LNCaP clone FGC (cell line): ENCODE results near the gene DGKD.

Source experiments
- DNase-seq: peaks from one replicate; pipeline ENCODE4 v3.0.0-alpha.2; 2011; ENCODE audit warnings: low read depth
- H3K4me3 ChIP-seq: 2 replicates; pipeline ENCODE4 v1.5.1; 2011; ENCODE audit warnings: mild to moderate bottlenecking, low read depth, low read length, control low read depth
- TF ChIP-seq, protein P1 (sequence below): IDR thresholded peaks from 2 replicates; pipeline ENCODE4 v1.5.1; 2012; ENCODE audit warnings: mild to moderate bottlenecking; ENCODE audit not compliant: control insufficient read depth, insufficient read depth; ENCODE audit errors: extremely low read depth

Gene DGKD

DNA sequence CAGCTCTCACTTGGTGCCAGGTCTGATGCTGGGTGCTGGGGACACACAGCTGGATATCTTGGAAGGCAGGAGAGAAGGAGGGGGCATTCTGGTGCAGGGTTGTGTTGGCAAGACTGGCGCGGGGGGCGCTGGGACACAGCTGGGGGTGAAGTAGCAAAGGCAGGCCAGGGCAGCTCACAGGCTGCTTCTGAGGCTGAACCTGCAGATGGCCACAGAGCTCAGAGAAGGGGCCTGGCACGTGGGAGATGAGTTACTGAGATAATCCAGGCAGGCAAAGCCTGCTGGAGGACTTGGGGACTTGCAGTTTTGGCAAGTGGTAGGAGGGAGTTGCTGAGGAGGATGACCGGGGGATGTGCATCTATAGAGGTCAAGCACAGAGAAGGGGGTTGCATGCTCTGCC lies 16.2 kb upstream of the DGKD start:
- DNase-seq = no peak
- TF ChIP-seq, protein P1, sequence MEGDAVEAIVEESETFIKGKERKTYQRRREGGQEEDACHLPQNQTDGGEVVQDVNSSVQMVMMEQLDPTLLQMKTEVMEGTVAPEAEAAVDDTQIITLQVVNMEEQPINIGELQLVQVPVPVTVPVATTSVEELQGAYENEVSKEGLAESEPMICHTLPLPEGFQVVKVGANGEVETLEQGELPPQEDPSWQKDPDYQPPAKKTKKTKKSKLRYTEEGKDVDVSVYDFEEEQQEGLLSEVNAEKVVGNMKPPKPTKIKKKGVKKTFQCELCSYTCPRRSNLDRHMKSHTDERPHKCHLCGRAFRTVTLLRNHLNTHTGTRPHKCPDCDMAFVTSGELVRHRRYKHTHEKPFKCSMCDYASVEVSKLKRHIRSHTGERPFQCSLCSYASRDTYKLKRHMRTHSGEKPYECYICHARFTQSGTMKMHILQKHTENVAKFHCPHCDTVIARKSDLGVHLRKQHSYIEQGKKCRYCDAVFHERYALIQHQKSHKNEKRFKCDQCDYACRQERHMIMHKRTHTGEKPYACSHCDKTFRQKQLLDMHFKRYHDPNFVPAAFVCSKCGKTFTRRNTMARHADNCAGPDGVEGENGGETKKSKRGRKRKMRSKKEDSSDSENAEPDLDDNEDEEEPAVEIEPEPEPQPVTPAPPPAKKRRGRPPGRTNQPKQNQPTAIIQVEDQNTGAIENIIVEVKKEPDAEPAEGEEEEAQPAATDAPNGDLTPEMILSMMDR = no peak
- H3K4me3 ChIP-seq = no peak overlapping the region

DNA sequence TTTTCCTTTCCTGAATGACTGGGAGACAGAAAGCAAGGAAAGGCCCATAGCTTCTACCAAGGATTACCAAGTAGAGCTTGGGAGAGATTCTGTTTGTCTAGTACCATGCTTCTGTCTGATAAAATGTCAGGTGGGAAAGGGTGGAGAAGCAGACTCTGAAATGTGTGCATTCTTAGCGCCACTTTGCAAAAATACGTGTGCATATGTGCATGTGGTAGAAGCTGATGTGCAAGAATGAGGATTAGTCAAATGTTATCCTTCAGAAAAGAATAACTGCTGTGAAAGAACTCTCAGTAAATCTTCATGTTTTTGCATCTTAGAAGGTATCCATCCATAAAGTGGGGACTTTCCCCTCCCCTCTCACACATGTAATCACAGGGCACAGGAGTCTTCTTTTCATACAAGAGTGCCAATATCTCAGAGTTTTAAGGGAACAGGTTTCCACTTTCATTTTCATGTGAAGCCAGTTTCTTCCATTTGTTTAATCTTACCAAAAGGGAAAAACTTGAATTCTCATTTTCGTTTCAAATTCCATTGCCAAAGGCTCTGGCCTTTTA lies 15.4 kb upstream of the DGKD start:
- TF ChIP-seq, protein P1 = no peak
- DNase-seq = no peak
- no peak overlapping the region for H3K4me3 ChIP-seq

DNA sequence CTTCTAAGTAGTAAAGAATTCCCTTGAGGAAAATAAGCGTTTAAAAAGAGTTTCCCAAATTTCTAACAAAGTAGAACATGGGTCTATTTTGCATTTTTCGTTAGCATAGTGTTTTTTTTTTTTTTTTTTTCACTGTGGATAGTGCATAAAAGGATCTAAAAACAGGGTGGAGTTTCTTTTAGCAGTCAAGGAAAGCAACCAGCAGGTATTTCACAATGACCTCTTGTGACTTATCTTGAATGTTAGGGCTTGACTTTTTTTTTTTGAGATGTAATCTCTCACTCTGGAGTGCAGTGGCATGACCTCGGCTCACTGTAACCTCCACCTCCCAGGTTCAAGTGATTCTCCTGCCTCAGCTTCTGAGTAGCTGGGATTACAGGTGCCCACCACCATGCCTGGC lies 14.9 kb upstream of the DGKD start:
- TF ChIP-seq, protein P1 = no peak
- no peak for DNase-seq
- no peak overlapping the region for H3K4me3 ChIP-seq

DNA sequence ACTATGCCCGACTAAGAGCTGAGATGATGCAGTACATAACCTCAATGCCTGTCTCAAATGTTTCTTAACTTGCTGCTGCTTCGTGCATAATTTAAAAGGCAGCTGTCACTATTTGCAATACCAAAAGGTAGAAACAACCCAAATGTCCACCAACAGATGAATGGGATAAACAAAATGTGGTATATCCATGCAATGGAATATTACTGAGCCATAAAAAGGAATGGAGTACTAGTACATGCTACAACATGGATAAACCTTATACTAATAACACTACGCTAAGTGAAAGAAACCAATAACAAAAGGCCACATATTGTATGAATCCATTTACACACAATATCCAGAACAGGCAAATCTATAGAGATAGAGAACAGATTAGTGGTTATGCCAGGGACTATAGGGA lies 13.0 kb upstream of the DGKD start:
- TF ChIP-seq, protein P1 = no peak
- H3K4me3 ChIP-seq = no peak overlapping the region
- no peak for DNase-seq

DNA sequence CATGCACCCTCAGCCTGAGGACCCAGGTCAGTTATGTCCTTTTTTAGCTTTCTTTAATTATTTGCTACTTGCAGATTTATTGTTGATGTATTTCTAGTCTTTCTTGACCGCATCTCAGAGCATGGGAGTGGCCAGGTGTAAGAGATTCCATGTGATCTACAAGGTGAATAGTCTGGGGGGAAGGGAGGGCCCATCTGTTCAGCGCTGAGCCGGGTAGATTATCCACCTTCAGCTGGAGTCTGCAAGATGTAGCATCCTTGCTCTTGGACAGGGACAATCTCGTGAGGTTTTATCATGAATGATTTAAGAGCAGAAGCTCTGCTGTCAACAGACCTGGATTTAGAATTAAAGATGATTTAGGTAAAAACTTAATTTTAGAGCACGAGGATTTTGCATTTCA lies 12.0 kb upstream of the DGKD start:
- DNase-seq = no peak
- H3K4me3 ChIP-seq = no peak overlapping the region
- TF ChIP-seq, protein P1 = no peak

DNA sequence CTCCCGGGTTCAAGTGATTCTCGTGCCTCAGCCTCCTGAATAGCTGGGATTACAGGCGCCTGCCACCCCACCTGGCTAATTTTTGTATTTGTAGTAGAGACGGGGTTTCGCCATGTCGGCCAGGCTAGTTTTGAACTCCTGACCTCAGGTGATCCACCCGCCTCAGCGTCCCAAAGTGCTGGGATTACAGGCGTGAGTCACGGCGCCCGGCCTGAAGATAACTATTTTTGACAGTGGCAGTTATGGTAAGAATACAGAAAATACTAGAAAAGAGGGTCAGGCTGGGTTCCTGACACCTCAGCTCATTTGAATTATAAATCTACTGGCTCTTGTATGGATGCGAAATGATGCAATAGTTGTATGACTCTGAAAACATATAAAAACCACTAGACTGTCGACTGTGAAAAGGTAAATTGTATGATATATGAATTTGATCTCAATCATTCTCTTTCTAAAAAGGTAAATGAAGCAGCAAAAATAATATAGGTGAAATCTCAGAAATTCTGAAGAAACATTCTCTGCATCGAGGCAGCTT lies 11.1 kb upstream of the DGKD start:
- H3K4me3 ChIP-seq = no peak overlapping the region
- no peak for DNase-seq
- TF ChIP-seq, protein P1 = no peak

DNA sequence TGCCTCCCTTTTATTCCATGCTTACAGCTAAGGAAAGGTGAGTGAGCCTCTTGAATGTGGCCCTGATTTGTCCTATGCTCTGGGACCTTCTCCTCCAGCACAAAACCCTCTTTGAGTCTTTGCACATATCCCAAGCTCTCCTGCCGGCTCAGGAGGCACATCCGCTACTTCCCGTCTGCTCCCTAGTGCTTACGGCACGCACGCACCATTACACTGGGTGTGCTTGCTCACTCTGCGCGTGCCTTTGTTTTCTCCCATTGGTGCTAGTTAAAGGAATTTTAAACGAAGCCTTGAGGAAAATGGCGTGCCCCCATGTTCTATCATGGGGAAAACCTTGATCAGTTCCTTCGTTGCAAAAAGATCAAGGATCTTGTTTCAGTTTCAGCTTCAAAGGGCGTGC lies 7.9 kb upstream of the DGKD start:
- TF ChIP-seq, protein P1 = no peak
- H3K4me3 ChIP-seq = no peak overlapping the region
- DNase-seq = no peak
